Measurements from ENCODE around the gene CCDC43.
"Not testable (repeated sequence)": the region's sequence is repeated elsewhere in the genome, so short reads cannot be mapped to it uniquely, and the experiment has no call there.

Gene CCDC43

GRCh38 chr17:44666006-44666405 lies 23.6 kb downstream of the CCDC43 start:
- no peak for FAIRE-seq

- no peak for FAIRE-seq
These were observed 24.7 kb downstream of the CCDC43 start for GRCh38 chr17:44664867-44665266.

- FAIRE-seq = peak; percentile 55
These were observed 26.5 kb downstream of the CCDC43 start for GRCh38 chr17:44663095-44663494.

- FAIRE-seq = no peak
These were observed 27.7 kb downstream of the CCDC43 start for GRCh38 chr17:44661835-44662234.

GRCh38 chr17:44655983-44656710 lies 33.4 kb downstream of the CCDC43 start, which contains the start of gene MEIOC:
Gene MEIOC, plus strand, starts transcription at chr17:44656468. Its CDS starts 146 bp downstream, at chr17:44656614.
- FAIRE-seq = no peak

- FAIRE-seq = no peak
These were observed 35.6 kb downstream of the CCDC43 start for GRCh38 chr17:44653954-44654353.

GRCh38 chr17:44653384-44653783 lies 36.2 kb downstream of the CCDC43 start:
- no peak for FAIRE-seq

GRCh38 chr17:44652727-44653126 lies 36.8 kb downstream of the CCDC43 start:
- no peak for FAIRE-seq

- peak; percentile 47 for FAIRE-seq
These were observed 38.3 kb downstream of the CCDC43 start for GRCh38 chr17:44651228-44651627.

GRCh38 chr17:44648963-44649362 lies 40.6 kb downstream of the CCDC43 start:
- no peak for FAIRE-seq

GRCh38 chr17:44647736-44648135 lies 41.8 kb downstream of the CCDC43 start:
- FAIRE-seq = no peak

- no peak for FAIRE-seq
These were observed 43.3 kb downstream of the CCDC43 start for GRCh38 chr17:44646280-44646679.

- no peak for FAIRE-seq
These were observed 44.2 kb downstream of the CCDC43 start for GRCh38 chr17:44645341-44645740.

GRCh38 chr17:44642834-44643233 lies 46.7 kb downstream of the CCDC43 start:
- FAIRE-seq = no peak

GRCh38 chr17:44637066-44637465 lies 52.5 kb downstream of the CCDC43 start:
- no peak for FAIRE-seq

GRCh38 chr17:44636562-44636961 lies 53.0 kb downstream of the CCDC43 start:
- FAIRE-seq = peak; percentile 98

GRCh38 chr17:44634401-44634800 lies 55.2 kb downstream of the CCDC43 start:
- not testable (repeated sequence) for FAIRE-seq

GRCh38 chr17:44633998-44634397 lies 55.6 kb downstream of the CCDC43 start:
- no peak for FAIRE-seq

GRCh38 chr17:44630703-44631102 lies 58.9 kb downstream of the CCDC43 start:
- no peak for FAIRE-seq

GRCh38 chr17:44629314-44629713 lies 60.3 kb downstream of the CCDC43 start:
- no peak for FAIRE-seq

- FAIRE-seq = no peak
These were observed 61.1 kb downstream of the CCDC43 start for GRCh38 chr17:44628243-44629188.

- FAIRE-seq = no peak
These were observed 61.9 kb downstream of the CCDC43 start for GRCh38 chr17:44627513-44628242.
